Spleen (tissue), 7 donors: ENCODE measurements around the gene PPP1CC.

Experiments used
- CTCF ChIP-seq, 11 experiments: fragments of 200-600 bp in 7 of 11; fragments of 450-650 bp in 4 of 11; sonication (generic) in 4 of 11; IDR thresholded peaks in 8 of 11; conservative IDR thresholded peaks in 3 of 11; 1 replicate in 7 of 11; 2 replicates in 4 of 11; pipeline versions ENCODE4 v1.4.0 to v1.8.0; 2016 to 2021; ENCODE audit warnings: antibody characterized with exemption in 11 of 11, inconsistent platforms in 4 of 11, mild to moderate bottlenecking in 1 of 11
- POLR2A ChIP-seq, 3 donors: fragments of 450-650 bp; IDR thresholded peaks; one replicate each; pipeline ENCODE4 v1.5.1; 2017; ENCODE audit warnings: antibody characterized with exemption in 3 of 3, mild to moderate bottlenecking in 1 of 3
- donor health status: DM: no; HTN: no; CAD: no; lungs with moderate emphysema.
- donor health status: DM: no; HTN: no; CAD: no.
- donor health status: DM: no; HTN: no; CAD: no.

GRCh38 chr12:110778833-110779577 is 36.3 kb upstream of the PPP1CC start:
- TF ChIP-seq POLR2A (IDR thresholded peaks at IDR 0.05) (no peak), CTCF (IDR thresholded peaks at IDR 0.05 in 8 of 11, conservative IDR thresholded peaks at IDR 0.05 in 3 of 11) (no peak)
